Liver (tissue), 9 donors: Measurements from ENCODE around the gene ST6GALNAC3. TPM values are rescaled to one million over a fixed set of nuclear protein-coding genes. Genes with fewer than 3 reads are reported as not detected.

ENCODE experiments used
- DNase-seq: peaks from one replicate; pipeline ENCODE4 v3.0.0-alpha.2; 2017; ENCODE audit warnings: low spot score
- H3K27ac ChIP-seq, 2 donors: one replicate each; pipeline ENCODE4 v1.7.0; 2013; ENCODE audit warnings: inconsistent platforms in 2 of 2, low read length in 2 of 2, control low read depth in 1 of 2, low read depth in 1 of 2, mild to moderate bottlenecking in 1 of 2
- H3K27me3 ChIP-seq, 4 donors: one replicate each; pipeline versions ENCODE4 v1.6.1 to v1.7.0; 2013; ENCODE audit warnings: low read length in 3 of 4, inconsistent platforms in 1 of 4, mild to moderate bottlenecking in 1 of 4, moderate library complexity in 1 of 4; ENCODE audit not compliant: control insufficient read depth in 4 of 4, insufficient read depth in 4 of 4
- H3K36me3 ChIP-seq, 4 donors: one replicate each; pipeline versions ENCODE4 v1.6.1 to v1.7.0; 2013; ENCODE audit warnings: low read length in 3 of 4, mild to moderate bottlenecking in 3 of 4, low read depth in 1 of 4, moderate library complexity in 1 of 4; ENCODE audit not compliant: control insufficient read depth in 4 of 4, insufficient read depth in 3 of 4
- H3K4me1 ChIP-seq, 4 donors: one replicate each; pipeline versions ENCODE4 v1.6.1 to v1.7.0; 2013; ENCODE audit warnings: low read length in 3 of 4, mild to moderate bottlenecking in 3 of 4, moderate library complexity in 1 of 4; ENCODE audit not compliant: control insufficient read depth in 4 of 4, insufficient read depth in 4 of 4
- H3K4me3 ChIP-seq, 3 donors: one replicate each; pipeline versions ENCODE4 v1.6.1 to v1.7.0; 2013; ENCODE audit warnings: low read length in 3 of 3, control low read depth in 1 of 3, low read depth in 1 of 3, mild to moderate bottlenecking in 1 of 3
- H3K9ac ChIP-seq, 2 donors: one replicate each; pipeline ENCODE4 v1.7.0; 2013; ENCODE audit warnings: low read length in 2 of 2, mild to moderate bottlenecking in 2 of 2, moderate library complexity in 2 of 2, control low read depth in 1 of 2, low read depth in 1 of 2
- H3K9me3 ChIP-seq, 4 donors: one replicate each; pipeline versions ENCODE4 v1.6.1 to v1.7.0; 2013; ENCODE audit warnings: low read length in 3 of 4; ENCODE audit not compliant: control insufficient read depth in 4 of 4
- CTCF ChIP-seq: fragments of 150-350 bp; IDR thresholded peaks from 2 replicates; pipeline ENCODE4 v1.5.1; 2017; ENCODE audit warnings: improper control_type of control experiment, low read depth, low read length; ENCODE audit not compliant: missing input control
- EGR1 ChIP-seq, 2 donors: IDR thresholded peaks; 2 replicates each; pipeline ENCODE4 v1.6.1; 2016 to 2018; ENCODE audit warnings: antibody characterized with exemption in 2 of 2, low read depth in 2 of 2
- FOXA1 ChIP-seq: IDR thresholded peaks from 2 replicates; pipeline ENCODE4 v1.6.1; 2016; ENCODE audit warnings: antibody characterized with exemption
- FOXA2 ChIP-seq: IDR thresholded peaks from 2 replicates; pipeline ENCODE4 v1.6.1; 2016; ENCODE audit warnings: antibody characterized with exemption
- GABPA ChIP-seq, 2 donors: IDR thresholded peaks in 1 of 2; conservative IDR thresholded peaks in 1 of 2; 2 replicates each; pipeline ENCODE4 v1.6.1; 2016; ENCODE audit warnings: antibody characterized with exemption in 2 of 2, mild to moderate bottlenecking in 1 of 2, moderate library complexity in 1 of 2
- HNF4A ChIP-seq, 2 donors: conservative IDR thresholded peaks; 2 replicates each; pipeline ENCODE4 v1.6.1; 2016; ENCODE audit warnings: antibody characterized with exemption in 2 of 2, mild to moderate bottlenecking in 2 of 2
- JUND ChIP-seq, 2 donors: IDR thresholded peaks; 2 replicates each; pipeline ENCODE4 v1.6.1; 2016; ENCODE audit warnings: antibody characterized with exemption in 2 of 2
- MAX ChIP-seq: IDR thresholded peaks from 2 replicates; pipeline ENCODE4 v1.6.1; 2016; ENCODE audit warnings: antibody characterized with exemption
- NR2F2 ChIP-seq: IDR thresholded peaks from 2 replicates; pipeline ENCODE4 v1.6.1; 2016; ENCODE audit warnings: antibody characterized with exemption
- RAD21 ChIP-seq, 2 donors: IDR thresholded peaks; 2 replicates each; pipeline ENCODE4 v1.6.1; 2016; ENCODE audit warnings: antibody characterized with exemption in 2 of 2, mild to moderate bottlenecking in 2 of 2
- REST ChIP-seq: IDR thresholded peaks from 2 replicates; pipeline ENCODE4 v1.6.1; 2016; ENCODE audit warnings: antibody characterized with exemption, mild to moderate bottlenecking
- RXRA ChIP-seq, 2 donors: IDR thresholded peaks; 2 replicates each; pipeline ENCODE4 v1.6.1; 2017 to 2018; ENCODE audit warnings: antibody characterized with exemption in 2 of 2, mild to moderate bottlenecking in 1 of 2
- TAF1 ChIP-seq: conservative IDR thresholded peaks from 2 replicates; pipeline ENCODE4 v1.6.1; 2016; ENCODE audit warnings: antibody characterized with exemption, mild to moderate bottlenecking
- YY1 ChIP-seq: IDR thresholded peaks from 2 replicates; pipeline ENCODE4 v1.6.1; 2016; ENCODE audit warnings: antibody characterized with exemption, mild to moderate bottlenecking
- ZBTB33 ChIP-seq: IDR thresholded peaks from 2 replicates; pipeline ENCODE4 v1.6.1; 2016; ENCODE audit warnings: antibody characterized with exemption
- WGBS: extraction: QIAGEN DNeasy Blood & Tissue Kit; methylation state at CpG from one replicate; pipeline ENCODE4 v1.1.7; 2013; 5-methylcytosine and 5-hydroxymethylcytosine counted together
- polyA plus RNA-seq, 2 donors: library from polyadenylated mRNA; stranded (reverse) in 1 of 2; unstranded in 1 of 2; fragments of 200-250 nt in 1 of 2; fragments of >200 nt in 1 of 2; fragmentation: Nextera tagmentation in 1 of 2; extraction: Ambion mirVana in 1 of 2; gene quantifications; one replicate each; pipeline versions ENCODE4 v1.2.1 to v1.2.3, GENCODE V29; 2013 to 2015
- total RNA-seq, 2 donors: library from RNA; depleted of rRNA; stranded (reverse); fragments of >200 nt; gene quantifications; one replicate each; pipeline ENCODE4 v1.2.3, GENCODE V29; 2014
- donor health status: healthy.
- donor health status: healthy.
- donor health status: healthy.
- donor health status: healthy.
- donor health status: healthy.

The ST6GALNAC3 gene
- total and polyA plus RNA-seq, 4 donors: 1.2 to 5.0 (median 3.2) TPM

GRCh38 chr1:76500116-76500515, 425.6 kb downstream of the ST6GALNAC3 start:
- no peak overlapping the region for H3K27ac ChIP-seq

GRCh38 chr1:76501136-76501535, 426.6 kb downstream of the ST6GALNAC3 start:
- Histone ChIP-seq H3K9me3 (no peaks in the 10 kb centered on the region), H3K27ac (no peak overlapping the region), H3K27me3 (no peaks in the 10 kb centered on the region), H3K9ac (no peak overlapping the region), H3K36me3 (no peaks in the 10 kb centered on the region), H3K4me1 (no peaks in the 10 kb centered on the region), H3K4me3 (no peak overlapping the region)
- TF ChIP-seq NR2F2: no peak
- no peak for TF ChIP-seq EGR1 (IDR thresholded peaks at IDR 0.05; ENCODE audit: low read depth in 2 of 2)
- TF ChIP-seq REST: no peak
- WGBS: 25% methylated on average over 2 of the region's 2 CpGs
- no peak for DNase-seq

More at GRCh38 chr1:76500116-76500515, 425.6 kb downstream of the ST6GALNAC3 start:
- Histone ChIP-seq H3K27me3 (no peaks in the 10 kb centered on the region), H3K9ac (no peak overlapping the region), H3K4me3 (no peak overlapping the region), H3K9me3 (no peaks in the 10 kb centered on the region), H3K4me1 (no peaks in the 10 kb centered on the region), H3K36me3 (no peaks in the 10 kb centered on the region)
- no peak for TF ChIP-seq FOXA2
- TF ChIP-seq FOXA1: no peak
- no peak for DNase-seq

GRCh38 chr1:76501586-76502219, 427.2 kb downstream of the ST6GALNAC3 start:
- Histone ChIP-seq H3K9me3 (no peaks in the 10 kb centered on the region), H3K27ac (no peak overlapping the region), H3K36me3 (no peaks in the 10 kb centered on the region), H3K4me3 (no peak overlapping the region), H3K27me3 (no peaks in the 10 kb centered on the region), H3K4me1 (no peaks in the 10 kb centered on the region), H3K9ac (no peak overlapping the region)
- 50% methylated on average over 7 of the region's 7 CpGs for WGBS
- no peak for DNase-seq
- no peak for TF ChIP-seq MAX
- no peak for TF ChIP-seq YY1
- TF ChIP-seq TAF1: no peak
- no peak for TF ChIP-seq HNF4A (conservative IDR thresholded peaks at IDR 0.05)
- no peak for TF ChIP-seq ZBTB33
- TF ChIP-seq RAD21 (IDR thresholded peaks at IDR 0.05): no peak
- no peak for TF ChIP-seq CTCF
- TF ChIP-seq JUND (IDR thresholded peaks at IDR 0.05): no peak
- no peak for TF ChIP-seq FOXA1
- no peak for TF ChIP-seq RXRA (IDR thresholded peaks at IDR 0.05)
- no peak for TF ChIP-seq NR2F2
- TF ChIP-seq GABPA (IDR thresholded peaks at IDR 0.05 in 1 of 2, conservative IDR thresholded peaks at IDR 0.05 in 1 of 2): no peak
